Neuronal stem cell (in vitro differentiated cells): ENCODE data around the gene ATG4C.

Source experiments
- DNase-seq: peaks from one replicate; pipeline ENCODE4 v3.0.0-alpha.2; 2013; ENCODE audit warnings: low spot score
- H2AFZ ChIP-seq: one replicate; pipeline ENCODE4 v1.6.1; 2013; ENCODE audit warnings: mild to moderate bottlenecking, low read length, inconsistent platforms
- H2AK5ac ChIP-seq: 2 replicates; pipeline ENCODE4 v1.6.1; 2013; ENCODE audit warnings: low read depth, mild to moderate bottlenecking, inconsistent platforms, low read length, moderate library complexity, mixed read lengths
- H2BK120ac ChIP-seq: 2 replicates; pipeline ENCODE4 v1.6.1; 2013; ENCODE audit warnings: low read depth, mild to moderate bottlenecking, inconsistent platforms, low read length, moderate library complexity, mixed read lengths
- H2BK12ac ChIP-seq: one replicate; pipeline ENCODE4 v1.6.1; 2013; ENCODE audit warnings: low read length, inconsistent platforms
- H2BK15ac ChIP-seq: 2 replicates; pipeline ENCODE4 v1.6.1; 2013; ENCODE audit warnings: mild to moderate bottlenecking, low read length, inconsistent platforms, mixed read lengths
- H2BK5ac ChIP-seq: one replicate; pipeline ENCODE4 v1.6.1; 2013; ENCODE audit warnings: inconsistent platforms, mild to moderate bottlenecking, low read length, moderate library complexity
- H3K14ac ChIP-seq: one replicate; pipeline ENCODE4 v1.6.1; 2013; ENCODE audit warnings: low read length, inconsistent platforms
- H3K18ac ChIP-seq: 2 replicates; pipeline ENCODE4 v1.6.1; 2013; ENCODE audit warnings: low read length, inconsistent platforms
- H3K23ac ChIP-seq: 2 replicates; pipeline ENCODE4 v1.6.1; 2013; ENCODE audit warnings: low read depth, mild to moderate bottlenecking, mixed read lengths, low read length, inconsistent platforms; ENCODE audit not compliant: poor library complexity
- H3K27ac ChIP-seq: replicated peaks from 3 replicates; pipeline ENCODE4 v1.5.1; 2013; ENCODE audit warnings: low read length, inconsistent platforms
- H3K27me3 ChIP-seq, 3 experiments: 2 replicates each; pipeline ENCODE4 v1.6.1; 2013; ENCODE audit warnings: low read length in 3 of 3, mild to moderate bottlenecking in 2 of 3, inconsistent platforms in 1 of 3, low read depth in 1 of 3, mixed read lengths in 1 of 3, moderate library complexity in 1 of 3; ENCODE audit not compliant: control insufficient read depth in 3 of 3, insufficient read depth in 3 of 3
- H3K36me3 ChIP-seq, 2 donors: replicated peaks in 1 of 2; 2 replicates each; pipeline ENCODE4 v1.6.1; 2013; ENCODE audit warnings: low read length in 2 of 2; ENCODE audit not compliant: control insufficient read depth in 2 of 2, insufficient read depth in 2 of 2
- H3K4ac ChIP-seq: 2 replicates; pipeline ENCODE4 v1.6.1; 2013; ENCODE audit warnings: inconsistent platforms, mild to moderate bottlenecking, low read length, moderate library complexity
- H3K4me1 ChIP-seq, 2 donors: 1 replicate in 1 of 2; 2 replicates in 1 of 2; pipeline ENCODE4 v1.6.1; 2013; ENCODE audit warnings: low read length in 2 of 2, low read depth in 1 of 2; ENCODE audit not compliant: control insufficient read depth in 2 of 2, insufficient read depth in 1 of 2
- H3K4me2 ChIP-seq: one replicate; pipeline ENCODE4 v1.6.1; 2013; ENCODE audit warnings: mild to moderate bottlenecking, low read length, inconsistent platforms; ENCODE audit not compliant: insufficient read depth, poor library complexity, severe bottlenecking
- H3K4me3 ChIP-seq, 2 donors: 2 replicates each; pipeline ENCODE4 v1.5.1; 2013; ENCODE audit warnings: low read length in 2 of 2, mild to moderate bottlenecking in 2 of 2, inconsistent platforms in 1 of 2, moderate library complexity in 1 of 2
- H3K79me1 ChIP-seq: one replicate; pipeline ENCODE4 v1.6.1; 2013; ENCODE audit warnings: low read depth, mild to moderate bottlenecking, inconsistent platforms, low read length, moderate library complexity
- H3K9ac ChIP-seq: one replicate; pipeline ENCODE4 v1.6.1; 2013; ENCODE audit warnings: mild to moderate bottlenecking, low read depth, low read length, inconsistent platforms; ENCODE audit not compliant: poor library complexity
- H3K9me3 ChIP-seq, 2 donors: replicated peaks in 1 of 2; 2 replicates each; pipeline versions ENCODE3 to v1.6.1; 2013; ENCODE audit warnings: low read length in 2 of 2, mild to moderate bottlenecking in 2 of 2, inconsistent platforms in 1 of 2, low read depth in 1 of 2, mixed read lengths in 1 of 2, moderate library complexity in 1 of 2; ENCODE audit not compliant: control insufficient read depth in 2 of 2, insufficient read depth in 1 of 2
- H4K8ac ChIP-seq: one replicate; pipeline ENCODE4 v1.6.1; 2013; ENCODE audit warnings: low read depth, mild to moderate bottlenecking, inconsistent platforms, low read length, moderate library complexity
- H4K91ac ChIP-seq: one replicate; pipeline ENCODE4 v1.6.1; 2013; ENCODE audit warnings: low read length, low read depth, mild to moderate bottlenecking, inconsistent platforms; ENCODE audit not compliant: poor library complexity
- WGBS, 2 donors: extraction: QIAGEN DNeasy Blood & Tissue Kit; methylation state at CpG; one replicate each; pipeline ENCODE4 v1.1.7; 2013; ENCODE audit warnings: missing lambda C conversion rate in 2 of 2, mixed read lengths in 1 of 2; ENCODE audit not compliant: insufficient read length in 2 of 2, insufficient replicate concordance in 1 of 2; ENCODE audit errors: extremely low coverage in 2 of 2; 5-methylcytosine and 5-hydroxymethylcytosine counted together

ATG4C gene

GRCh38 chr1:62900566-62900965 is 116.6 kb downstream of the ATG4C start:
- Histone ChIP-seq H2BK12ac (no peak overlapping the region), H2BK15ac (no peak overlapping the region), H4K91ac (no peak overlapping the region)

DNA sequence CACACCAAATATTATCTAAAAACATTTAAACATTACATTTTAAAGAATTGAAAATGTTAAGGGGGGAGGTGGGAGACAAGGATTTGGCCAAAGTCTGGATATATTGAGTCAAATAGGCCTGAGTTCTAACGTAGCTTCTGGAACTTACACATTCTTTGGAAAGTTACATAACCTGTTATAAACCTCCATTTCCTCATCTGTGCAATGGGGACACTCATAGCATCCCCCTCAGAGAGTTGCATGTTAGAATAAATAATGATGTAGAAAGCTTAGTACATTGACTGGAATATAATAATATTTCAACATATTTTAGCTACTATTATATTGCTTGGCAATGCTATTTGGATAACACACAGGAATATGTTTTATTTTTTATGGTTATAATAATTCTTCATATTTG is 117.7 kb downstream of the ATG4C start:
- no peaks in the 10 kb centered on the region for H3K9me3 ChIP-seq
- H2BK12ac ChIP-seq, result no peak overlapping the region
- no peak overlapping the region for H3K9ac ChIP-seq
- no peak for DNase-seq
- H2BK5ac ChIP-seq, result no peak overlapping the region
- H3K36me3 ChIP-seq, result no peaks in the 10 kb centered on the region
- WGBS, 2 donors, result no CpG with 5 or more reads among the region's 1 CpG
- H2BK15ac ChIP-seq, result no peak overlapping the region
- no peaks in the 10 kb centered on the region for H3K79me1 ChIP-seq
- H2AK5ac ChIP-seq, result no peak overlapping the region
- H3K4ac ChIP-seq, result no peak overlapping the region
- H3K23ac ChIP-seq, result no peak overlapping the region
- H2BK120ac ChIP-seq, result no peak overlapping the region
- H3K4me2 ChIP-seq, result no peak overlapping the region
- H3K14ac ChIP-seq, result no peak overlapping the region
- no peaks in the 10 kb centered on the region for H3K4me1 ChIP-seq
- H4K91ac ChIP-seq, result no peak overlapping the region
- H2AFZ ChIP-seq, result no peak overlapping the region
- peaks cover 0 to 12% (median 0%) of the 10 kb centered on the region in 3 experiments for H3K27me3 ChIP-seq
- no peak overlapping the region for H3K27ac ChIP-seq
- H3K4me3 ChIP-seq, result no peak overlapping the region
- no peak overlapping the region for H3K18ac ChIP-seq
- H4K8ac ChIP-seq, result no peak overlapping the region

More at GRCh38 chr1:62900566-62900965, 116.6 kb downstream of the ATG4C start:
- Histone ChIP-seq H4K8ac (no peak overlapping the region), H2BK120ac (no peak overlapping the region), H3K27me3 (peaks cover 0 to 14% (median 0%) of the 10 kb centered on the region in 3 experiments), H3K36me3 (no peaks in the 10 kb centered on the region), H3K4me1 (no peaks in the 10 kb centered on the region), H3K18ac (no peak overlapping the region), H3K23ac (no peak overlapping the region), H3K9ac (no peak overlapping the region), H3K4me3 (no peak overlapping the region), H3K27ac (no peak overlapping the region), H2AFZ (no peak overlapping the region), H3K79me1 (no peaks in the 10 kb centered on the region), H2AK5ac (no peak overlapping the region), H3K4me2 (no peak overlapping the region), H3K9me3 (no peaks in the 10 kb centered on the region), H3K14ac (no peak overlapping the region), H2BK5ac (no peak overlapping the region), H3K4ac (no peak overlapping the region)
- WGBS, 2 donors, result no CpG with 5 or more reads among the region's 1 CpG
- DNase-seq, result no peak

- Histone ChIP-seq H4K8ac (no peak overlapping the region), H3K14ac (no peak overlapping the region), H2BK120ac (no peak overlapping the region), H3K4ac (no peak overlapping the region), H3K9me3 (no peaks in the 10 kb centered on the region), H3K36me3 (no peaks in the 10 kb centered on the region), H2BK15ac (no peak overlapping the region), H3K4me2 (no peak overlapping the region), H3K79me1 (no peaks in the 10 kb centered on the region), H2AK5ac (no peak overlapping the region), H3K27me3 (peaks cover 0 to 4% (median 0%) of the 10 kb centered on the region in 3 experiments), H3K18ac (no peak overlapping the region), H2BK5ac (no peak overlapping the region), H2BK12ac (no peak overlapping the region), H3K4me3 (no peak overlapping the region), H2AFZ (no peak overlapping the region), H3K27ac (no peak overlapping the region), H3K4me1 (no peaks in the 10 kb centered on the region), H3K9ac (no peak overlapping the region), H3K23ac (no peak overlapping the region), H4K91ac (no peak overlapping the region)
- no peak for DNase-seq
- no CpG with 5 or more reads among the region's 12 CpGs for WGBS, 2 donors
Observed at GRCh38 chr1:62903522-62903921, 119.6 kb downstream of the ATG4C start.

- Histone ChIP-seq H3K4me3 (no peak overlapping the region), H3K27ac (no peak overlapping the region), H2BK12ac (no peak overlapping the region), H3K4me2 (no peak overlapping the region), H4K91ac (no peak overlapping the region), H3K9me3 (no peaks in the 10 kb centered on the region), H3K27me3 (peaks cover 0 to 7% (median 0%) of the 10 kb centered on the region in 3 experiments), H3K23ac (no peak overlapping the region), H3K14ac (no peak overlapping the region), H2AK5ac (no peak overlapping the region), H3K9ac (no peak overlapping the region), H2BK5ac (no peak overlapping the region), H2AFZ (no peak overlapping the region), H3K4me1 (no peaks in the 10 kb centered on the region), H3K18ac (no peak overlapping the region), H3K4ac (no peak overlapping the region), H2BK15ac (no peak overlapping the region), H3K36me3 (no peaks in the 10 kb centered on the region), H4K8ac (no peak overlapping the region), H2BK120ac (no peak overlapping the region), H3K79me1 (no peaks in the 10 kb centered on the region)
- WGBS, 2 donors, result no CpG with 5 or more reads among the region's 8 CpGs
- no peak for DNase-seq
Observed at GRCh38 chr1:62903982-62904855, 120.3 kb downstream of the ATG4C start.
